Measurements from ENCODE around the gene TTC7B.

DNA sequence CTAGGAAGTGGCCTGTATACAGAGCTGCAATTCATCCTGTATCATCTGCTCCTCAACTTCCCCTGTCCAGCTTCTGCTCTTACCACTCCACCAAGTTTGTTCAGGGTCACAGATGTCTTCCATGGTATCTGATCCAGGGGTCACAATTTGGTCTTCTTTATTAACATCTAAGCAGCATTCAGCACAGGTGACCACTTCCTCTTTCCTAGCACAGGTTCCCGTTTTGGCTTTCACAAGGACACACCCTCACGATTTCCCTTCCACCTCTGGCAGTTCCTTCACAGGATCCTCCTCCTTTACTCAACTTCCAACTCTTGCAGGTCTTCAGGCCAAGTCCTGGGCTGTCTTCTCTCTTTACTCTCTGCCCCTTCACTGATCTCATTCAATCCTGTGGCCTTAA is 93.6 kb downstream of the TTC7B start:
- TF ChIP-seq, protein P1, sequence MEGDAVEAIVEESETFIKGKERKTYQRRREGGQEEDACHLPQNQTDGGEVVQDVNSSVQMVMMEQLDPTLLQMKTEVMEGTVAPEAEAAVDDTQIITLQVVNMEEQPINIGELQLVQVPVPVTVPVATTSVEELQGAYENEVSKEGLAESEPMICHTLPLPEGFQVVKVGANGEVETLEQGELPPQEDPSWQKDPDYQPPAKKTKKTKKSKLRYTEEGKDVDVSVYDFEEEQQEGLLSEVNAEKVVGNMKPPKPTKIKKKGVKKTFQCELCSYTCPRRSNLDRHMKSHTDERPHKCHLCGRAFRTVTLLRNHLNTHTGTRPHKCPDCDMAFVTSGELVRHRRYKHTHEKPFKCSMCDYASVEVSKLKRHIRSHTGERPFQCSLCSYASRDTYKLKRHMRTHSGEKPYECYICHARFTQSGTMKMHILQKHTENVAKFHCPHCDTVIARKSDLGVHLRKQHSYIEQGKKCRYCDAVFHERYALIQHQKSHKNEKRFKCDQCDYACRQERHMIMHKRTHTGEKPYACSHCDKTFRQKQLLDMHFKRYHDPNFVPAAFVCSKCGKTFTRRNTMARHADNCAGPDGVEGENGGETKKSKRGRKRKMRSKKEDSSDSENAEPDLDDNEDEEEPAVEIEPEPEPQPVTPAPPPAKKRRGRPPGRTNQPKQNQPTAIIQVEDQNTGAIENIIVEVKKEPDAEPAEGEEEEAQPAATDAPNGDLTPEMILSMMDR (conservative IDR thresholded peaks at IDR 0.05 in 1 of 2, IDR thresholded peaks at IDR 0.05 in 1 of 2; ENCODE audit: low read depth in 1 of 2, low read length in 2 of 2): no peak
- TF ChIP-seq EZH2 (IDR thresholded peaks at IDR 0.05; ENCODE audit: low read length, missing control alignments): no peak

All from fibroblast of lung (primary cell).